SW 1271 (cell line): Measurements from ENCODE around the gene GPRASP1.
"Not testable (repeated sequence)": the region's sequence is repeated elsewhere in the genome, so short reads cannot be mapped to it uniquely, and the experiment has no call there.

Experiments used
- DNase-seq, 2 experiments: peaks; one replicate each; lab custom pipeline; 2025; lab: John Stamatoyannopoulos, UW

Gene GPRASP1, protein sequence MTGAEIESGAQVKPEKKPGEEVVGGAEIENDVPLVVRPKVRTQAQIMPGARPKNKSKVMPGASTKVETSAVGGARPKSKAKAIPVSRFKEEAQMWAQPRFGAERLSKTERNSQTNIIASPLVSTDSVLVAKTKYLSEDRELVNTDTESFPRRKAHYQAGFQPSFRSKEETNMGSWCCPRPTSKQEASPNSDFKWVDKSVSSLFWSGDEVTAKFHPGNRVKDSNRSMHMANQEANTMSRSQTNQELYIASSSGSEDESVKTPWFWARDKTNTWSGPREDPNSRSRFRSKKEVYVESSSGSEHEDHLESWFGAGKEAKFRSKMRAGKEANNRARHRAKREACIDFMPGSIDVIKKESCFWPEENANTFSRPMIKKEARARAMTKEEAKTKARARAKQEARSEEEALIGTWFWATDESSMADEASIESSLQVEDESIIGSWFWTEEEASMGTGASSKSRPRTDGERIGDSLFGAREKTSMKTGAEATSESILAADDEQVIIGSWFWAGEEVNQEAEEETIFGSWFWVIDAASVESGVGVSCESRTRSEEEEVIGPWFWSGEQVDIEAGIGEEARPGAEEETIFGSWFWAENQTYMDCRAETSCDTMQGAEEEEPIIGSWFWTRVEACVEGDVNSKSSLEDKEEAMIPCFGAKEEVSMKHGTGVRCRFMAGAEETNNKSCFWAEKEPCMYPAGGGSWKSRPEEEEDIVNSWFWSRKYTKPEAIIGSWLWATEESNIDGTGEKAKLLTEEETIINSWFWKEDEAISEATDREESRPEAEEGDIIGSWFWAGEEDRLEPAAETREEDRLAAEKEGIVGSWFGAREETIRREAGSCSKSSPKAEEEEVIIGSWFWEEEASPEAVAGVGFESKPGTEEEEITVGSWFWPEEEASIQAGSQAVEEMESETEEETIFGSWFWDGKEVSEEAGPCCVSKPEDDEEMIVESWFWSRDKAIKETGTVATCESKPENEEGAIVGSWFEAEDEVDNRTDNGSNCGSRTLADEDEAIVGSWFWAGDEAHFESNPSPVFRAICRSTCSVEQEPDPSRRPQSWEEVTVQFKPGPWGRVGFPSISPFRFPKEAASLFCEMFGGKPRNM (N-terminal part only)

DNA sequence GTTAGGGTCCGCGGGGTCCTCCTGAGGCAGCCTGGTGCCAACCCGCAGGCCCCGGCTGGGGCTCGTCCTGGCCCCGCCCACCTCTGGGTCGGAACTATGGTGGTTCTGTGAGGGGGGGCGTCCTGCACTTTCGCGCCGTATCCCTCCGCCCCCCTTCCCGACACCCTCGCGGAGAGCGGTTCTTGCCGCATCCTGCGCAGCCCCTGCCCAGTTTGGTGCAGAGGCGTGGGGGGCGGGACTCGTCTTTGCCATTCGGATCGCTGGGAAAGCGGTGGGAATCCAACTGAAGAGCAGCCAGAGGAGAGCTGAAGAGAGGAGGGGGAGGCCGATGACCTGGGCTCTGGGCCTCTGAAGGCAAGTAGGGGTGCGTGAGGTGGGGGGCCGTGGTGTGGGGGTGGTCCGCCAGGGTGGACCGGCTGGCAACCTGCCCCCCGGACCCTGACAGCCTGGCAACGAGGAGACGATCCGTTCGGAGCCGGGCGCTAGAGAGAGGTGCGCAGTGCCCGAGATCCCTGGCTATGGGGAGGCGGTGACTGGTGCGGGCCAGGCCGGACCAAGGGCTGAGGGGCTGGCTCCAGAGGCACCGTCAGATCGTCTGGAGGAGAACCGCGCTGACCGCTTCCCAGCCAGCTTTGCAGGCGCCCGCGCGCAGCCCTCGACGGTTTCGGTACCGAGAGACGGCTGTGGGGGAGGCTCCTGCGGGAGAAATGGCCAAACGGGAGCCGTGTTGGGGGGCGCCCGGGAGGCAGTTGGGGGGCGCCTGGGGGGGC, at the start of gene GPRASP1:
GPRASP1 (plus strand) TSS at position 242 of the 770 bp plus-strand sequence. CDS start 2,431 bp downstream, outside the sequence.
- no peak for DNase-seq

DNA sequence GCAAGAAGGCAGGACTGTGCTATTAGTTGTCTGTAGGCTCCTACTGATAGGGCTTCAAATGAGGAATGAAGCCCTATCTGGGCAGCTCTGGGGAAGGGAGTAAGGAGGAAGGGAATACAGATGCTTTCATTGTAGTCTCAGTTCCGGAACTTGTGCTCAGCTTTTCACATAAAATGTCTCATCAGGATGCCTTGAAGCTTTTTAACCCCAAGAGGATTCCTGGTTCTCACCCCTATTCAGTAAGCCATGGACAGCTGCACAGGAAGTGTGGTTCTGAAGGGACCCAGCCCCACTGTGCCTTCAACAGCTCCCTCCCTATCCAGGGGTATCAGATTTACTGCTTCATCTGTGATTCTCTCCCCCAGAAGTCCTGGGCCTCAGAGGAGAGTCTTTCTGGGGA, 47.0 kb upstream of the GPRASP1 start:
- no peak for DNase-seq

DNA sequence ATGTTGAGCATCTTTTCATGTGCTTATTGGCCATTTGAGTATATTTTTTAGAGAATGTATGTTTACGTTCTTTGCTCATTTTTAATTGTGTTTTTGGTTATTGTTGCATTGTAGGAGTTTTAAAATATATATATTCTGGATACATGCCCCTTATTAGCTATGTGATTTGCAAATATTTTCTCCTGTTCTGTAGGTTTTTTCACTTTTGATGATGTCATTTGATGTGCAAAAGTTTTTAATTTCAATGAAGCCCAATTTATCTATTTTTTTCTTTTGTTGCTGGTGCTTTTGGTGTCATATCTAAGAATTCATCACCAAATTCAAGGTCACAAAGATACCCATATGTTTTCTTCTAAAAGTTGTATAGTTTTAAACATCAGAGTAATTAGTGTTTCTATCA, 45.2 kb upstream of the GPRASP1 start:
- DNase-seq, result no peak

DNA sequence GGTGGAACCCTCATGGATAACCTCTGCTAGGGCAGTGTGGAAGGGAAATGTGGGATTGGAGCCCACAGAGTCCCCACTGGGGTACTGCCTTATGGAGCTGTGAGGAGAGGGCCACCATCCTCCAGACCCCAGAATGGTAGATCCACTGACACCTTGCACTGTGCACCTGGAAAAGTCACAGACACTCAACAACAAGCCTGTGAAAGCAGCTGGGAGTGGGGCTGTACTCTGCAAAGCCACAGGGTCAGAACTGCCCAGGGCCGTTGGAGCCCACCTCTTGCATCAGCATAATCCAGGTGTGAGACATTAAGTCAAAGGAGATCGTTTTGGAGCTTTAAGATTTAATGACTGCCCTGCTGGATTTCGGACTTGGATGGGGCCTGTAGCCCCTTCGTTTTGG, 40.4 kb upstream of the GPRASP1 start:
- DNase-seq, result no peak

DNA sequence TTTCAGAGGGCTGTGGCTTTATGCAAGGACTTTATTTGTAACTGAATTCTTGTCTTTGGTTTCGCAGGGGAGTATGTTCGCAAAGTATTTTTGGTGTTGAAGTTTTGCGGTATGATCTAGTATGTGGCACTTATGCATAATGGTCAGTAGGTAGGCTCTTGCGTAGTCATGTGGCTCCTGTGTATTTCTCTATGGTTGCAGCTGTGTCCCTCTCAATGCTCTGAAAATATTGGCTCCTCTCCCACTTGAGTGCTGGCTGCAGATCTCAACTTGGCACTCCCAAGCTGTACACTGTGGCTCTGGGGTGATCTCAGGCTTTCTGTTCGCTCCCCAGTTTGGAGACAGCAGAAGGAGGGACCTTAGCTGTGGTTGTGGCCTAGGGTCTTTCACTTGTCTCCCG, 27.2 kb upstream of the GPRASP1 start:
- DNase-seq, result no peak

DNA sequence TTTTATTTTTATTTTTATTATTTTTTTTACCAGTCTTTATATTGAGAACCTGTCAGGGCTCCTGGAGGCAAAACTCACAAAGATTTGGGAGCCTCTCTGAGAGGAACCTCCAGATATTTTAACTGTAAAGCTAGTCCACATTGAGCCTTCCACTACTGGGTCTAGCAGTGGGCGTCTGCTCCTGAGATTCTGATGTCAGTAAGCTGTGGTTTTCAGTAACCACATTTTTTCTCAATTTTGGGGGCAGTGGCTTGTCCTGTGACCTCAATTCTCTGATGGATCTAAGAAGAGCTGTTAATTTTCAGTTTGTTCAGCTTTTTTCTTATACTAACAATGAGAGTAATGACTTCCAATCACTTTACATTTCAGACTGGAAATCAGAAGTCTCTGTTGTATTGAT, 23.6 kb upstream of the GPRASP1 start:
- no peak for DNase-seq

DNA sequence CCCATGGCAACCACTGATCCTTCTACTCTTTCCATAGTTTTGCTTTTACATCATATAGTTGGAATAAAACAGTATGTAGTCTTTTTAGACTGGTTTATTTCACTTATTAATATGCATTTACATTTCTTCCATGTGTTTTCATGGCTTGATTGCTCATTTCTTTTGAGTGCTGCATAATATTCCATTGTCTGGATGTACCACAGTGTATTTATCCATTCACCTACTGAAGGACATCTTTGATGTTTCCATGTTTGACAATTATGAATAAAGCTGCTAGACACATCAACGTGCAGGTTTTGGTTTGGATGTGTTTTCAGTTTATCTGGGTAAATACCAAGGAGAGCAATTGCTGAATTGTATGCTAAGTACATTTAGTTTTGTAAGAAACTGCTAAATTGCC, 13.7 kb upstream of the GPRASP1 start:
- no peak for DNase-seq

DNA sequence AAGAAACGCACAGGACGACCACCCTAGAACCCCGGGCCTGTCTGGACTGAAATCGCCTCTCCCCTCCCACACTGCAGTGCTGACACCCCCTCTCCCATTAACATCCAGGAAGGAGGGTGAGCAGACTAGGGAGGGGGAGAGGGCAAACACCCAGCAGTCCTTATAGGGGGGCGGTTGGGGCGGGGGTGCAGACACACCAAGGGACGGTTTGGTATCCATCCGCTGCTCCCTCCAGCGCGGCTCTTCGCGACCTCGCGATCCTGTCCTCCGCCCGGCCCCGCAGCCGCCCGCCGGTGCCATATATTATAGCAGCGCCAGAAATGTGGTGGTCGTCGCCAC, 411 bp upstream of the GPRASP1 start:
- DNase-seq, result no peak

DNA sequence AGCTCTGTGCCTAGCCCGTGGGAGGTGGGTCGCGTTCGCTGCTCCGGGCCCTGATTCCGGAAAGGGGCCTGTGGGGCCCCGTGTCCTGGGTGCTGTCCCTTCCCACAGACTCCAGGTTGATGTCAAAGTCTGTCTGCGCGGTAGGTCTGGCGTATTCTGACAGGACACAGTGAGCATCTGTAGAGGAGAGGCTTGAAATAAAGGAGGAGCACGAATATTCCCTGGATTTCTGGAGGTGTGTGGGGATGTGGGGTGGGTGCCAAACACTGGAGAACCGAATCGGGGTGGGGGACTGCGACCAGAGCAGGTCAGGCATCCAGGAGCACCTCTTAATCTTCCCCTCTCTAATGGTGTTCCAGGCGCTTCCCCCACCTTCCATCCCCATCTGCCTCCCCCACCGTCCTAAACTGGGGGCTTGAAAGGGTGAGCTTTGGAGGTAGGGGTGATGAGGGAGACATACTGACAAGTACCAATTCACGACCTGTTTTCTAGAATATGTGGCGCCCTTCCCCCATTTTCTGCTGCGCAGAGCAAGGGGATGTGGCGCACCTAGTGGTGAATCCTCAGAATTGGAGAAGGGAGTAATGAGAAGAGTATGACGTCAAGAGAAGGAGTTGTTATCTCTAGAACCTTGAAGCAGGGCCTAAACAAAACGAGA, 877 bp downstream of the GPRASP1 start:
- DNase-seq, result no peak

DNA sequence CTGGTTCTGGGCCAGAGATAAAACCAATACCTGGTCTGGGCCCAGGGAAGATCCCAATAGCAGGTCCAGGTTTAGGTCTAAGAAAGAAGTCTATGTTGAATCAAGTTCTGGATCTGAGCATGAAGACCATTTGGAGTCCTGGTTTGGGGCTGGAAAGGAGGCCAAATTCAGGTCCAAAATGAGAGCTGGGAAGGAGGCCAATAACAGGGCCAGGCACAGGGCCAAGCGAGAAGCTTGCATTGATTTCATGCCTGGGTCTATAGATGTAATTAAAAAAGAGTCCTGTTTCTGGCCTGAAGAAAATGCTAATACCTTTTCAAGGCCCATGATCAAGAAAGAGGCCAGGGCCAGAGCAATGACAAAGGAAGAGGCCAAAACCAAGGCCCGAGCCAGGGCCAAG, 3.4 kb downstream of the GPRASP1 start:
- no peak for DNase-seq

DNA sequence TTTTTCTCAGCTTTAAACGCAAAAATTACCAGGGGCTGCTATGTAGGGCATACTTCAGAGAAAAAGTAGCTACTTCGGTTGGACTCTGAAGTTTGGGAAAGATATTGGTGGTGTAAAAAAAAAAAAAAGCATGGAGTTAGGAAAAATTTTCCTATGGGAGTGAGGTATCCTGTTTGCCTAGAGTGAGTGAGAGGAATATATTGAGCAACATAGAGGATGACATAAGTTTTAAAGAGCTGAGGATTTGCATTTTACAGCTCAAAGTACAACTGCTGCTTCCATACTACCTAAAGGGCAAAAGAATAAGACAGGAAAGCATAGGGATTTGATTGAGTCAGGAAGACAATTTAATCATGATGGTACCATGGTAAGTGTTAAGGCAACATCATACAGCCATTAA, 7.3 kb downstream of the GPRASP1 start:
- no peak for DNase-seq

DNA sequence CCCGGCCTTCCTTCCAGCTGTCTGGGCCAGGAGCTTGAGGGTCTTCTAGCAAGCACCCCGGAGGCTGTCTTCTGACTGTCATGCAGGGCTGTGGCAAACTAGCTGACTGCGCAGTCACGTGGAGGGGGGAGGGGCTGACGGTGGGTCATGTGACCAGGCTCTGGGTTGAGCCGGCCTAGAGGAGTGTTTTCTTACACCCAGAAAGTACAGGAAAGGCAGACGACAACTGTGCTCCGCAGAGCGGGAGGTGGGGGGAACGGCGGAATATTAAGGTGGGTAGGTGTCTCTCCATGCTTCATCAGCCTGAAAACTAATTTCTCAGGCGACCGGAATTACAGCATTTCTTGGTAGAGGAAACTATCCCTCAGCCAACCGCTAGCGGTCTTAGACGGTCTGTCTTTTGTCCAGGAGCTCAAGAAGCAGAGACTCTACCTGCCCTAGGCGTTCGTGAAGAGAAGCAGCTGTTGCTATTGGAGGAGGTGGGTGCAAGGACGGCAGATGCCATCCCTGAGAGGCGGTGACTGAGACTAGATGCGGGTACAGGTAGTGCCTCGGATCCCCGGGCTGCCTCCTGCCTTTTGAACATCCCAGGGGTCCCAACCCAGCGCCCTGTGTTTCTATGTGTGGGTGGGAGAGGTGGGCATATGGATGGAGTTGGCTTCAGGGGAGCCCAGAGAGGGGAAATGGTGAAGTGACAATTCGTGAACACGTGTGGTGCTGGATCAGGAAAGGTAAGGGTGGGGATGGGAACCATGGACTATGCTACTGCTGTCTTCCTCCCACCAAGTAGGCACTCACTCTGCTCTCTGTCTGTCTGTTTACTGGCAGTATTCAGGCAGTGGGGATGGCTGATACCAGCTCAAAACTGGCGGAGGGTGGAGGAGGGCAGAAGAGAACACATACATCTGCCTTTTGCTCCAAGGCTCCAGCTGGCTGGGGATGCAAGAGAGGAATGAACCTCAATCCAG, 8.8 kb downstream of the GPRASP1 start:
- peak in 1 of 2 experiments; percentile 29 for DNase-seq

DNA sequence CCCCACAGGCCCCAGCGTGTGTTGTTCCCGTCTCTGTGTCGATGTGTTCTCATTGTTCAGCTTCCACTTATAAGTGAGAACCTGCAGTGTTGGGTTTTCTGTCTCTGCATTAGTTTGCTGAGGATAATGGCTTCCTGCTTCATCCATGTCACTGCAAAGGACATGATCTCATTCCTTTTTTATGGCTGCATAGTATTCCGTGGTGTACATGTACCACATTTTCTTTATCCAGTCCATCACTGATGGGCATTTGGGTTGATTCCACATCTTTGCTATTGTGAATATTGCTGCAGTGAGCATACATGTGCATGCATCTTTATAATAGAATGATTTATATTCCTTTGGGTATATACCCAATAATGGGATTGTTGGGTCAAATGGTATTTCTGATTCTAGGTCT, 12.5 kb downstream of the GPRASP1 start:
- not testable (repeated sequence) for DNase-seq

DNA sequence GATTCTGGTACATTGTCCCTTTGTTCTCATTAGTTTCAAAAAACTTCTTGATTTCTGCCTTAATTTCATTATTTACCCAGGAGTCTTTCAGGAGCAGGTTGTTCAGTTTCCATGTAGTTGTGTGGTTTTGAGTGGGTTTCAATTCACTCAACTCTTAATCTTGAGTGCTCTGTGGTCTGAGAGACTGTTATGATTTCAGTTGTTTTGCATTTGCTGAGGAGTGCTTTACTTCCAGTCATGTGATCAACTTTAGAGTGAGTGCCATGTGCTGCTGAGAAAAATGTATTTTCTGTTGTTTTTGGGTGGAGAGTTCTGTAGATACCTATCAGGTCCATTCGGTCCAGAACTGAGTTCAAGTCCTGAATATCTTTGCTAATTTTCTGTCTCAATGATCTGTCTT, 15.8 kb downstream of the GPRASP1 start:
- not testable (repeated sequence) for DNase-seq

DNA sequence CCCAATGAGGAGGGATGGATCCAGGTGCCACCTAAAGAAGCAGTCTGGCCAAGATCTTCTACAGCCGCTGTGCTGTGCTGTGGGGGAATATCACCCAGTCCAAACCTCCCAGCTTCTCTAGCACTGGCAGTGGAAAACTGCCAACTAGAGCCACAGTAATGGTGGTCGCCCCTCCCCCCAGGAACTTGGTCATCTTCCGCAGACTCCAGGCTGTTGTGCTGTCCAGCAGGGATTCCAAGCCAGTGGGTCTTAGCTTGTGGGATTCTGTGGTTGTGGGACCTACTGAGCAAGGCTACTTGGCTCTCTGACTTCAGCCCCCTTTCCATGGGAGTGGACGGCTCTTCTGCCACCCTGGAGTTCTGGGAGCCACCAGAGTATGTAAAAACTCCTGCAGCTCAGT, 18.2 kb downstream of the GPRASP1 start:
- DNase-seq, result no peak

DNA sequence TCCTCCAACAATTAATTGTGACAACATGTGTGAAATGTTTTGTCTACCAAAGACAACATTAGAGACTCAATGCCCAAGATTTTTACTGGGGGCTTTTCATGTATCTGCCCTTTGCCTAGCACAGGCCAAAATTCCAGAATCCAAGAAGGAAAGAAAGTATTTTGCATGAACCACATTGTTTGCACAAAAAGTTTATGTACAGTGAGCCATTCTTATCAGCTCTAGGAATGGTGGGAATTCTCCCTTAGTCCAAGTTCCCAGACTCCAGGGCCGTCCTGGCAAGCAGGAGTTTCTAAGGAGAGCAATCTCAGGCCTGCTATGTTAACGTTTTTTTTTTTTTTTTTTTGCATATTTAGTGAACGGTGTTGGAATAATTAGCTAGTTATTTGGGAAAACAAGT, 21.6 kb downstream of the GPRASP1 start:
- DNase-seq, result no peak

DNA sequence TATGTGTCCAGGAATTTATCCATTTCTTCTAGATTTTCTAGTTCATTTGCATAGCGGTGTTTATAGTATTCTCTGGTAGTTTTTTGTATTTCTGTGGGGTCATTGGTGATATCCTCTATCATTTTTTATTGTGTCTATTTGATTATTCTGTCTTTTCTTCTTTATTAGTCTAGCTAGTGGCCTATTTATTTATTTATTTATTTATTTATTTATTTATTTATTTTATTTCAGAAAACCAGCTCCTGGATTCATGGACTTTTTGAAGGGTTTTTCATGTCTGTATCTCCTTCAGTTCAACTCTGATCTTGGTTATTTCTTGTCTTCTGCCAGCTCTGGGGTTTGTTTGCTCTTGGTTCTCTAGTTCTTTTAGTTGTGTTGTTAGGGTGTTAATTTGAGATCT, 26.2 kb downstream of the GPRASP1 start:
- DNase-seq, result not testable (repeated sequence)

DNA sequence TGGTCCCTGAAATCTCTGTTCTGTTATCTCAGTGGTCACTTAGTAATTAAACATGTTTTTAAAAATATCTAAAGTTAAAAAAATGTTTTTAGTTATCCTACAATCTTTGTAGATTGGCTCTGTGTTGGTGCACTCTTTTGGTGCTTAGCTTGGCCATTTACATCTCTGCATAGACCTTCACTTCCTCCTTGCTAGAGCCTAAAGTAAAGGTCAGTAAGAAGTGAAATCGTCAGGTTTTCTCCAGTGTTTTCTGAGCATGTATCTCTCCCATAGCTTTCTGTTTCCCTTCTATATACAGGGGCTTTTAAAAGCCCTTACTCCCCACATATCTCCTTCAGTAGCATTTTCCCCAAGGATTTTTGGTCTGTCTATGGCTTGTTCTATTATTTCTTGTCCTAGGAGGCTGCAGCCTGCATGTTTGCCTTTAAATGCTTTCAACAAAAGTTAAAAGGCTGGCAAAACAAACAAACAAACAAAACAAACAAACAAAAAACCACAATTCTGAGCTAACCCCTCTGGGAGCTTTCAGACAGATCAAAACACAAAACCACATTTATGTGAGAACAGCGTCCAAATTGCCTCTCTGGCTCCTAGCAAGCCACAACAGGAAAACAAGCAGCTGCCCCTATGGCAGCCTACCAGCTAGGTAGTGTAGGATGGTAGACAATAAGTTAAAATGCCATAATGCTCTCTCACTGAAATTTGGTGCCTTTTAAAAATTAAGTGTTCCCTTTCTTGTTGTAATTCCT, 33.7 kb downstream of the GPRASP1 start:
- DNase-seq, result no peak

DNA sequence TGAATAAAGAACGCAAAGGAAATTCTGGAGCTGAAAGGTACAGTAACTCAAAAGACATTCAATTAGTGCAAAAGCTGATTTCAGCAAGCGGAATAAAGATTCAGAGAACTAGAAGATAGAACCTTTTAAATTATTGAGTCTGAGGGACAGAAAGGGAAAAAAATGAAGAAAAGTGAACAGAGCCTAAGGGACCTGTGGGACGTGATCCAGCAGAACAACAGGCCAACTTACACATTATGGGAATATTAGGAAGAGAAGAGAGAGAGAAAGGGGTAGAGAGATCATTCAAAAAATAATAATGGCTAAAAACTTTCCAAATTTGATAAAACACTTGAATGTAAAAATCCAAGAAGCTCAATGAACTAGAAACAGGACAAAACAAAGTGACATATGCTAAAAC, 43.5 kb downstream of the GPRASP1 start:
- no peak for DNase-seq

DNA sequence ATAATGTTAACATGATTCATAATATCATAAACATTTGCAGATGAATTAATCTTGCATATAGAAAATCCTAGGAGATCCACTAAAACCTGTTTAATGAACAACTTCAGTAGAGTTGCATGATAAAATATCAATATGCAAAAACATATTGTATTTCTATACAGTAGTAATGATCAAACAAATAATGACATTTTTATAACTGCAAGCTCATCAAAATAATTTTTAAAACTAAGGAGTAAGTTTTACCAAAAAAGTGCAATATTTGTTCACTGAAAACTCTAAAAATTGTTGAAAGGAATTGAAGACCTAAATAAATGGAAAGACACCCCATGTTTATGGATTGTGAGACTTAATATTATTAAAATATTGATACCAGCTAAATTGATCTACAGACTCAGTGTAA, 45.0 kb downstream of the GPRASP1 start:
- DNase-seq, result no peak
